Subcutaneous abdominal adipose tissue (tissue), 5 donors: ENCODE results near the gene STAG3.
"Not testable (repeated sequence)": the region's sequence is repeated elsewhere in the genome, so short reads cannot be mapped to it uniquely, and the experiment has no call there.

Experiments
- H3K27ac ChIP-seq: one replicate; pipeline ENCODE4 v1.7.0; 2013; ENCODE audit warnings: low read depth, mild to moderate bottlenecking, inconsistent platforms, low read length, moderate library complexity
- H3K27me3 ChIP-seq, 5 donors: one replicate each; pipeline ENCODE4 v1.7.0; 2013; ENCODE audit warnings: low read length in 5 of 5, inconsistent platforms in 1 of 5; ENCODE audit not compliant: control insufficient read depth in 5 of 5, insufficient read depth in 4 of 5
- H3K36me3 ChIP-seq, 5 donors: one replicate each; pipeline ENCODE4 v1.7.0; 2013; ENCODE audit warnings: low read length in 5 of 5; ENCODE audit not compliant: control insufficient read depth in 5 of 5, insufficient read depth in 5 of 5
- H3K4me1 ChIP-seq, 5 donors: one replicate each; pipeline ENCODE4 v1.7.0; 2013; ENCODE audit warnings: low read length in 5 of 5, mild to moderate bottlenecking in 3 of 5, moderate library complexity in 1 of 5; ENCODE audit not compliant: control insufficient read depth in 5 of 5, insufficient read depth in 5 of 5
- H3K4me3 ChIP-seq, 5 donors: one replicate each; pipeline ENCODE4 v1.7.0; 2013; ENCODE audit warnings: low read length in 5 of 5, low read depth in 1 of 5
- H3K9ac ChIP-seq, 5 donors: one replicate each; pipeline ENCODE4 v1.7.0; 2013; ENCODE audit warnings: low read length in 5 of 5, mild to moderate bottlenecking in 4 of 5, moderate library complexity in 3 of 5
- H3K9me3 ChIP-seq, 5 donors: one replicate each; pipeline ENCODE4 v1.7.0; 2013; ENCODE audit warnings: low read length in 5 of 5; ENCODE audit not compliant: control insufficient read depth in 5 of 5
- donor health status: healthy.
- donor health status: healthy.
- donor health status: healthy.
- donor health status: healthy.
- donor health status: healthy.

Gene STAG3

DNA sequence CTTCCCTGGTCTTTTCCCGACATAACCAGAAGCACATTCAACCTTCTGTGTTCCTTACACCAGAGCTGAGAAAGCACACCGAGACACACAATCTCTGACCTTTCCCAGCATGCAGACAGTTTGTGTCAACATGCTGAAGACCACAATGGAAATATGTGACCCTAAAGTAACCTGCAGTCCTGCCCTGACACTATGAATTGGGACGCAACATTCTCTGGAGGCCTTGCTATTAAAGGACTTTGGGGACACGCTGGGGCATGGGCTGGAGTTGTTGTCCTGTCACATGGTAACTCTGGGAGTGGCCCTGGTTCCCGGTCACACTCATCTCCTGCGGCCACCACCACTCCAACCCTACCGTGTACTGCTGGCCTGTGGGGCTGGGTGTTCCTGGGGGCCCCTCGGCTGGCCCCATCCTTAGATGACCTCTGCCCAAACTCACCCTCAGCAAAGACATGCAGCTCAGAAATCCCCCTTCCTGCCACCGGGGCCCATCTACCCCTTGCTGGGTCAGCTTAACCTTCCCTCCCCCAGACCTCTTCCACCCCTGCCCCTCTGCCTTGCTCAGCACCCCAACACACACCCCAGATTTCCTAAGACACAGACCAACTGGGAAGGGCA, 67.4 kb downstream of the STAG3 start:
- H3K36me3 ChIP-seq, H3K27me3 ChIP-seq, H3K4me3 ChIP-seq, H3K9ac ChIP-seq, H3K27ac ChIP-seq, H3K9me3 ChIP-seq: not testable (repeated sequence)
- H3K4me1 ChIP-seq: peaks cover 0 to 20% (median 2%) of the 10 kb centered on the region in 5 donors

DNA sequence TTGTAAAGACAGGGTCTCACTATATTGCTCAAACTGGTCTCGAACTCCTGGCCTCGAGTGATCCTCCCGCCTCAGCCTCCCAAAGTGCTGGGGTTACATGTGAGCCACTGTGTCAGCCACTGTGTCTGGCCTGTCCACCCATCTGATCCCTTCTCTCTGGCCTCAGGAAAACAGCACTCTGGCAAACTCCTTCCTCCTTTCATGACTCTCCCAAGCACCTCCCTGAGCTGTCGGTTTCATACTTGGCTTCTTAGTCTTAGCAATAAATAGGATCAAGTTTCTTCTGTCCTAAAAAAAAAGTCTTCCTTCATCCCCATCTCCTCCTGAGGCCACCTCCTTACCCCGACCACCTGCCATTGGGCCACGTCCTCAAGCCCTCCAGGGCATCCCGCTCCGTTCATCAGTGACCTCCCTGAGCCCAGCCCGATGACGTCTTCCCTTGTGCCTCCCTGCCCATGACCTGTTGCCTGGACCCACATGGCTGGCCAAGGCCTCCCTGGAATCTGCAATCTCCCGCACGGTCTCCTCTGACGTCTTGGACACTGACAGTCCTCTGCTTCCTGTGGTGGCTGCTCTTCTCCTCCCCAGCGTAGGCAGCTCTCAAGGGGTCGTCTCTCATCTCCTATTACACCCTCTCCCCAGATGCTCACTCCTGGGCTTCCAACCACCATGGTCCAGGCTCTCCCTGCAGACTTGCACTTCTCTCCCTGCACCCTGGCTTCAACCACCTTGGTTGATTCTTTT, 68.6 kb downstream of the STAG3 start:
- H3K9me3 ChIP-seq, H3K36me3 ChIP-seq, H3K27me3 ChIP-seq, H3K27ac ChIP-seq, H3K9ac ChIP-seq, H3K4me3 ChIP-seq: not testable (repeated sequence)
- peaks cover 0 to 20% (median 2%) of the 10 kb centered on the region in 5 donors for H3K4me1 ChIP-seq

DNA sequence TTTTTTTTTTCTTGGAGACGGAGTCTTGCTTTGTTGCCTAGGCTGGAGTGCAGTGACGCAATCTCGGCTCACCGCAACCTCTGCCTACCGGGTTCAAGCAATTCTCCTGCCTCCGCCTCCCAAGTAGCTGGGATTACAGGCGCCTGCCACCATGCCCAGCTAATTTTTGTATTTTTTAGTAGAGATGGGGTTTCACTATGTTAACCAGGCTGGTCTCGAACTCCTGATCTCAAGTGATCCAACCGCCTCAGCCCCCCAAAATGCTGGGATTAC, 69.1 kb downstream of the STAG3 start:
- H3K9me3 ChIP-seq, H3K4me3 ChIP-seq, H3K9ac ChIP-seq, H3K27me3 ChIP-seq, H3K27ac ChIP-seq, H3K36me3 ChIP-seq: not testable (repeated sequence)
- peaks cover 0 to 18% (median 2%) of the 10 kb centered on the region in 5 donors for H3K4me1 ChIP-seq

DNA sequence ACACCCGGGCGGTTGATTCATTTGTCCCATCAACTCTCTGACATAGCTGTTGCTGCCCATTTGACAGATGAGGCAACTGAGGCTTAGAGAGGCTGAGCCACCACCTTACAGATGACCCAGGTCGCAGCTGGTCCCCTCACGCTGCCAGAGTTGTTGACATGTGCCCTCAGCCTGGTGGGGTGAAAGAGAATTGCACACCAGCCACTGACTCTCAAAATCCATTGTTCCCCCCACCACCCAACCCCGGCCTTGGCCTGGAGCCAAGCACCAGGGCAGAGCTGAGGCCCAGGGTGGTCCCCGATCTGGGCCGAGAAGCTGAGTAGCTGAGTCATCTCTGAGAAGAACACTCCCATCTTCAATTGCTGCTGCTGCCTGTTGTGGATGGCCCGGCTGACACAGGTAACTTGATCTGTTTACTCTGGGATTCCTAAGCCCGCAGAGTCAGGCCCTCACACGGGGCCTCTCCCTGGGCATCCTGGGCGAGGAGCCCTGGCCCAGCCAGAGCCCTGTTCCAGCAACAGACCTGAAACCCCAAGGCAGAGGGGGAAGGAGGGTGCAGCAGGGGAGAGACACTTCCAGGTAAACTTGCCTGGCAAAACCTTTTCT, 69.5 kb downstream of the STAG3 start:
- Histone ChIP-seq H3K9ac (no peak overlapping the region), H3K4me3 (no peak overlapping the region), H3K27me3 (no peaks in the 10 kb centered on the region), H3K4me1 (peaks cover 0 to 14% (median 2%) of the 10 kb centered on the region in 5 donors), H3K9me3 (no peaks in the 10 kb centered on the region), H3K27ac (no peak overlapping the region), H3K36me3 (no peaks in the 10 kb centered on the region)

DNA sequence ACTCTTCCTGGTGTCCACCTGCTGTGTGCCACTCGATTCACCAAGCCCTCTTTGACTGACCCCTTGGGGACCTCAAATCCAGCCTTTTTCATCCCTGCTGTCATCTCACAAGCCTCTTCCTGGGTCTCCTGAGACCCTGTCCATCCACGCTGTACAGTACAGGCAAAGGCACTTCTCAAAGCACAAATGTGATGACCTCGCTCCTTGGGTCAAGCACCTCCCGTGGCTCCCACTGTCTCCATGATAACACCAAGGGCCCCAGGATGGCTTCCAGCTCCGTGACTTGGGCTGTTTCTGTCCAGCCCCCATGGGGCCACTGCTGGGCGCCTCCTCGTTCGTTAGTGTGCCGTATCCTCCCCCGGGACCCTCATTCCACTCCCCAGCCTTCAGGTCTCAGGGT, 70.8 kb downstream of the STAG3 start:
- Histone ChIP-seq H3K27me3 (no peaks in the 10 kb centered on the region), H3K4me1 (peaks cover 0 to 6% (median 0%) of the 10 kb centered on the region in 5 donors), H3K36me3 (no peaks in the 10 kb centered on the region), H3K9ac (no peak overlapping the region), H3K4me3 (no peak overlapping the region), H3K9me3 (no peaks in the 10 kb centered on the region), H3K27ac (no peak overlapping the region)

DNA sequence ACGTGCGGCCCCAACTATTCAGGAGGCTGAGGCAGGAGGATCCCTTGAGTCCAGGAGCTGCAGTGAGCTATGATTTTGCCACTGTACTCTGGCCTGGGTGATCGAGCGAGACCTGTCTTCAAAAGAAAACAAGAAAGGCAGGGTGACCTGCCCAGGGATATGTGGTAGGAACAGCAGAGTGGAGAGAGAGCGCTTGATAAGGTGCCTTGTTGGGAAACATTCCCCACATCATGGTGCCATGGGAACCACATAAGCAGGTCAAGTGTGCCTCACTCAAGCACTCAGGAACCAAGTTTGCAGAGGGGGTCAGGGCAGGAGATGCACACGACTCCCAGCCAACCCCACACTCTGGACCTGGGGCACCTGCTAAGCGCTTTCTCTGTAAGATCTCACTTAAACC, 79.3 kb downstream of the STAG3 start:
- H3K27me3 ChIP-seq: no peaks in the 10 kb centered on the region
- H3K4me1 ChIP-seq: no peaks in the 10 kb centered on the region
- H3K9me3 ChIP-seq: no peaks in the 10 kb centered on the region
- no peak overlapping the region for H3K27ac ChIP-seq
- H3K9ac ChIP-seq: no peak overlapping the region
- H3K4me3 ChIP-seq: no peak overlapping the region
- H3K36me3 ChIP-seq: peaks cover 0 to 5% (median 0%) of the 10 kb centered on the region in 5 donors

DNA sequence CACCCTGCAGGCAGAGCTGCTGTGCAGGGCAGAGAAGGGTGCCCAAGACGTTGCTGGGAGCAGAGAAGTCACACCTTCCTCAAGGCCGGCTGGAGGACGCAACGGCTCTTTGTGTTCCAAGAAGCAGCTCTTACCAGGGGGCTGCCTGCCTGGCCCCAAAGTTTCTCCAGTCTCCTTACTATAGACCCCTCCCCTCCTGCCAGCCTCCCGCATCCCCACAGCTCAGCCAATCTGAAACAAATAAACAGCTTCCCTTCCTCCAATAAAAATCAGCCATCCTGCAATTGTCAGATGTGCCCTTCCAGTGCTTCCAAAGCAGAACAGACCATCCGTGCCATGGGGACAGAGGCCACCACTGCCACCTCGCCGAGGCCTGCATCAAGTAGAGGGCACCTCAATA, 82.3 kb downstream of the STAG3 start:
- H3K27me3 ChIP-seq, H3K4me1 ChIP-seq, H3K9ac ChIP-seq, H3K36me3 ChIP-seq, H3K4me3 ChIP-seq, H3K9me3 ChIP-seq, H3K27ac ChIP-seq: not testable (repeated sequence)

DNA sequence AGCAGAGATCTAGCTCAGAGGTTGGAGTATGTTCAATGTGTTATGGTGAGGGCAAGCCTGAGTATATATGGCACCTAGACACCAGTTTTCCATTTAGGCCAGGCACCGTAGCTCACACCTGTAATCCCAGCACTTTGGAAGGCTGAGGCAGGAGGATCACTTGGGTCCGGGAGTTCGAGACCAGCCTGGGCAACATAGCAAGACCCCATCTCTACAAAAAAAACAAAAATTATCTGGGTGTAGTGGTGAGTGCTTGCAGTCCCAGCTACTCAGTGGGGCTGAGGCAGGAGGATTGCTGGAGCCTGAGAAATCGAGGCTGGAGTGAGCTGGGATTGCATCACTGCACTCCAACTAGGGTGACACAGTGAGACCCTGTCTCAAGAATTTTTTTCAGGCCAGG, 85.2 kb downstream of the STAG3 start:
- not testable (repeated sequence) for H3K9ac ChIP-seq, H3K27ac ChIP-seq, H3K36me3 ChIP-seq, H3K4me3 ChIP-seq, H3K9me3 ChIP-seq, H3K27me3 ChIP-seq, H3K4me1 ChIP-seq
